Cardiac muscle cell (in vitro differentiated cells and primary cell): ENCODE data around the gene CABP7. TPM values are rescaled to one million over a fixed set of nuclear protein-coding genes. Genes with fewer than 3 reads are reported as not detected.

Experiments
- DNase-seq, 2 donors: peaks; one replicate each; pipeline versions ENCODE4 v3.0.0 to v3.0.0-alpha.2; 2010 to 2017; ENCODE audit warnings: low read depth in 1 of 2, low spot score in 1 of 2
- H3K27ac ChIP-seq: fragments of 200-600 bp; sonication (generic); 2 replicates; pipeline ENCODE4 v1.5.1; 2016
- H3K27me3 ChIP-seq: fragments of 200-600 bp; sonication (generic); 2 replicates; pipeline ENCODE4 v1.6.0; 2016; ENCODE audit warnings: control low read depth
- H3K36me3 ChIP-seq: fragments of 200-600 bp; sonication (generic); 2 replicates; pipeline ENCODE4 v1.5.1; 2016; ENCODE audit warnings: control low read depth
- H3K4me1 ChIP-seq: fragments of 200-600 bp; sonication (generic); 2 replicates; pipeline ENCODE4 v1.8.1; 2017; ENCODE audit warnings: low read depth, mild to moderate bottlenecking, mixed run types
- H3K4me3 ChIP-seq: fragments of 200-600 bp; sonication (generic); 2 replicates; pipeline ENCODE4 v1.5.1; 2016; ENCODE audit warnings: mild to moderate bottlenecking
- H3K9me3 ChIP-seq: fragments of 200-600 bp; sonication (generic); 2 replicates; pipeline ENCODE4 v1.5.1; 2017; ENCODE audit warnings: low read depth, mild to moderate bottlenecking, control low read depth
- polyA plus RNA-seq: library from polyadenylated mRNA; unstranded; fragments of >200 nt; fragmentation: Nextera tagmentation; extraction: Ambion mirVana; gene quantifications from 2 replicates; pipeline ENCODE4 v1.2.1, GENCODE V29; 2016
- total RNA-seq: library from RNA; depleted of rRNA; stranded (reverse); fragments of >200 nt; gene quantifications from 2 replicates; pipeline ENCODE4 v1.2.3, GENCODE V29; 2016
- TF ChIP-seq, protein P1 (sequence below): IDR thresholded peaks from 2 replicates; pipeline ENCODE4 v1.5.1; 2012; ENCODE audit warnings: low read depth, mild to moderate bottlenecking, low read length

CABP7 gene
- total and polyA plus RNA-seq, 2 experiments from 2014 or later: 0.11 TPM; not detected in 1

GRCh38 chr22:29713156-29713727, 6.6 kb upstream of the CABP7 start:
- Histone ChIP-seq H3K27me3 (peaks cover 38% of the 10 kb centered on the region), H3K4me3 (no peak overlapping the region), H3K36me3 (no peaks in the 10 kb centered on the region), H3K27ac (no peak overlapping the region), H3K9me3 (no peaks in the 10 kb centered on the region), H3K4me1 (no peaks in the 10 kb centered on the region)
- no peak for DNase-seq
- TF ChIP-seq, protein P1, sequence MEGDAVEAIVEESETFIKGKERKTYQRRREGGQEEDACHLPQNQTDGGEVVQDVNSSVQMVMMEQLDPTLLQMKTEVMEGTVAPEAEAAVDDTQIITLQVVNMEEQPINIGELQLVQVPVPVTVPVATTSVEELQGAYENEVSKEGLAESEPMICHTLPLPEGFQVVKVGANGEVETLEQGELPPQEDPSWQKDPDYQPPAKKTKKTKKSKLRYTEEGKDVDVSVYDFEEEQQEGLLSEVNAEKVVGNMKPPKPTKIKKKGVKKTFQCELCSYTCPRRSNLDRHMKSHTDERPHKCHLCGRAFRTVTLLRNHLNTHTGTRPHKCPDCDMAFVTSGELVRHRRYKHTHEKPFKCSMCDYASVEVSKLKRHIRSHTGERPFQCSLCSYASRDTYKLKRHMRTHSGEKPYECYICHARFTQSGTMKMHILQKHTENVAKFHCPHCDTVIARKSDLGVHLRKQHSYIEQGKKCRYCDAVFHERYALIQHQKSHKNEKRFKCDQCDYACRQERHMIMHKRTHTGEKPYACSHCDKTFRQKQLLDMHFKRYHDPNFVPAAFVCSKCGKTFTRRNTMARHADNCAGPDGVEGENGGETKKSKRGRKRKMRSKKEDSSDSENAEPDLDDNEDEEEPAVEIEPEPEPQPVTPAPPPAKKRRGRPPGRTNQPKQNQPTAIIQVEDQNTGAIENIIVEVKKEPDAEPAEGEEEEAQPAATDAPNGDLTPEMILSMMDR: no peak

DNA sequence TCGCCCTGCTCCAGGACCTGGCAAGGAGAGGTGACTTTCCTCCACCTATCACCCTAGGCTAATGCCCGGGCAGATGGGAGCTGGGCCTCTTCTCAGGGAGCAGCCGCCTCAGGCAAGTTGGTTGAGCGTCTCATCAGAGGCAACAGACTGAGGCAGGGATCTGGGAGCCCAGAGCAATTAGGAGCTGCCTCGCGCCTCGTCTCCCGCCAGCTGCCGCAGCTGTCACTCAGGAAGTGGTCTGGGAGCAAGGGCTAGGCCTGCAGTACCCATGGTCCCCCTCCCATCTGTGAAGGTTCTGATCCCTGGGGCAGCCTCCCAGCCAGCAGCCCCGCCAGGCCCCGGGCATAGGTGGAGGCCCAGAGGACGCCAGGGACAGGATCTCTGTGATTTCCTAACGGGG, 4.6 kb upstream of the CABP7 start:
- TF ChIP-seq, protein P1: no peak
- no peak overlapping the region for H3K4me3 ChIP-seq
- H3K4me1 ChIP-seq: no peaks in the 10 kb centered on the region
- no peaks in the 10 kb centered on the region for H3K36me3 ChIP-seq
- no peaks in the 10 kb centered on the region for H3K9me3 ChIP-seq
- DNase-seq: no peak
- no peak overlapping the region for H3K27ac ChIP-seq
- peaks cover 49% of the 10 kb centered on the region for H3K27me3 ChIP-seq

DNA sequence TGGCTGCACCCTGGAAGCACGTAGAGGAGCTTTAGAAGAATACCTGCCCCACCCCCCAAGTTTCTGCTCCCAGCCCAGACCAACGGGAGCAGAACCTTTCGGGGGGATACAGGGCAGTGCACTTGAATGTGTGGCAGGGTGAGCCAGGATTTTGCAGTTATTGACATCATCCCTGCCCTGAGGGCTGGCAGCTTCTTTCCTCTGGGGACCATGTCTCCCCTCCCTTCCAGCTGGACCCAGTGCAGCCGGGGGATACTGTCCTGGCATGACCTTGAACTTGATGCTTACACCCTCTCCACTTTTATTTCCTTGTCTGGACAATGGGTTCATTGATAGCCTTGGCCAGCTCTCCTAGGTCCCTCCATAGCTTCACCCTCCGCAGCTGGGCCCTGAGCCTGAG, 4.1 kb upstream of the CABP7 start:
- TF ChIP-seq, protein P1: no peak
- peaks cover 51% of the 10 kb centered on the region for H3K27me3 ChIP-seq
- H3K9me3 ChIP-seq: no peaks in the 10 kb centered on the region
- no peak overlapping the region for H3K27ac ChIP-seq
- no peak for DNase-seq
- no peaks in the 10 kb centered on the region for H3K36me3 ChIP-seq
- no peaks in the 10 kb centered on the region for H3K4me1 ChIP-seq
- H3K4me3 ChIP-seq: no peak overlapping the region

DNA sequence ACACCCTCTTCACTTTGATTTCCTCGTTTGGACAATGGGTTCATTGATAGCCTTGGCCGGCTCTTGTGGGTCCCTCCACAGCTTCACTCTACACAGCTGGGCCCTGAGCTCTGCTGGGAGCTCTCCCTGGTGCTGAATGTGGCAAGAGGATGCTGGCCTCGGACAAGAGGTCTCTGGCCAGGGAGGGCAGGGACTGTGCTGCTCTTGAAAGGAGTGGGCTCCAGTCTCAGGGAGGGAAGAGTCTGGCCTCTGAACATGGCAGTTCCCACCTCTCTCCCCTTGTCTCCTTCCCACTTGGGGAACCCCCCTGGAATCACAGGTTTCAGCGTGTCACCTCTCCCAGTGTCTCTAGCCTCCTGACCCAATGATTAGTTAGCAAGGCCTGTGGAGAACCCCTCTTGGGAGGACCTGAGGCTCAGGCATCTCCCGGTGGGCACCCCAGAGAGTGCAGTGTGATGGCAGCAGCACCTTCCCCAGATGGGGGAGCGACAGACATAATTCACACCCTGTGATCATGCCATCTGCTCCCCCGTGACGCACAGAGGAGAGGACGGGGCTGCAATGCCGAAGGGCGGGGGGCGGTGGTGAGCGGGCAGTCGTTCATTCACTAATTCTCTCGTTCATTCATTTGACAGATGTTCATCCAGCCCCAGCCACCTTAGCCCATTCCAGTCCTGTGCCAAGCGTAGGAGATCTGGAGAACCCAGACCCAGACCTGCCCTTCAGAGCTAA, 2.8 kb upstream of the CABP7 start:
- H3K9me3 ChIP-seq: no peaks in the 10 kb centered on the region
- no peak overlapping the region for H3K27ac ChIP-seq
- TF ChIP-seq, protein P1: no peak
- no peaks in the 10 kb centered on the region for H3K36me3 ChIP-seq
- DNase-seq: peak; percentile 88 to 91
- H3K4me3 ChIP-seq: no peak overlapping the region
- no peaks in the 10 kb centered on the region for H3K4me1 ChIP-seq
- peaks cover 61% of the 10 kb centered on the region for H3K27me3 ChIP-seq

DNA sequence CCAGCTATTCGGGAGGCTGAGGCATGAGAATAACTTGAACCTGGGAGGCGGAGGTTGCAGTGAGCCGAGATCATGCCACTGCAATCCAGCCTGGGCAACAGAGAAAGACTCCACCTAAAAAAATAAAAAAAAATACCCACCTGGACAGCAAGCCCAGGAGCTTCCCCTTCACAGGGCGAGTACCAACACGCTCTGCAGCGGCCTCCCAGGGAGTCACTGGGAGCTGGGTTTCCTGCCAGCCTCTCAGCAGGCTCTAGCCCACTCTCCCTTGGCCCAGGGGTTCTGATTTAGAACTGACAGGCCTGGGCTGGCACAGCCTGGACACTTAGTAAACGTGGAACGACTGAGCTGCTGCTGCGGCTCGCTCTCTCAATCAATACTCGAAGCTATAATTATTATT, 2.0 kb upstream of the CABP7 start:
- no peak for DNase-seq
- H3K27ac ChIP-seq: no peak overlapping the region
- no peaks in the 10 kb centered on the region for H3K4me1 ChIP-seq
- no peak overlapping the region for H3K4me3 ChIP-seq
- H3K27me3 ChIP-seq: peaks cover 69% of the 10 kb centered on the region
- no peaks in the 10 kb centered on the region for H3K36me3 ChIP-seq
- TF ChIP-seq, protein P1: no peak
- H3K9me3 ChIP-seq: no peaks in the 10 kb centered on the region
